COR-L47 (cell line): Measurements from ENCODE around the gene RPRD1A.
"Not testable (repeated sequence)": the region's sequence is repeated elsewhere in the genome, so short reads cannot be mapped to it uniquely, and the experiment has no call there.

Experiments
- DNase-seq: peaks from one replicate; lab custom pipeline; 2025; lab: John Stamatoyannopoulos, UW

RPRD1A gene, protein sequence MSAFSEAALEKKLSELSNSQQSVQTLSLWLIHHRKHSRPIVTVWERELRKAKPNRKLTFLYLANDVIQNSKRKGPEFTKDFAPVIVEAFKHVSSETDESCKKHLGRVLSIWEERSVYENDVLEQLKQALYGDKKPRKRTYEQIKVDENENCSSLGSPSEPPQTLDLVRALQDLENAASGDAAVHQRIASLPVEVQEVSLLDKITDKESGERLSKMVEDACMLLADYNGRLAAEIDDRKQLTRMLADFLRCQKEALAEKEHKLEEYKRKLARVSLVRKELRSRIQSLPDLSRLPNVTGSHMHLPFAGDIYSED

DNA sequence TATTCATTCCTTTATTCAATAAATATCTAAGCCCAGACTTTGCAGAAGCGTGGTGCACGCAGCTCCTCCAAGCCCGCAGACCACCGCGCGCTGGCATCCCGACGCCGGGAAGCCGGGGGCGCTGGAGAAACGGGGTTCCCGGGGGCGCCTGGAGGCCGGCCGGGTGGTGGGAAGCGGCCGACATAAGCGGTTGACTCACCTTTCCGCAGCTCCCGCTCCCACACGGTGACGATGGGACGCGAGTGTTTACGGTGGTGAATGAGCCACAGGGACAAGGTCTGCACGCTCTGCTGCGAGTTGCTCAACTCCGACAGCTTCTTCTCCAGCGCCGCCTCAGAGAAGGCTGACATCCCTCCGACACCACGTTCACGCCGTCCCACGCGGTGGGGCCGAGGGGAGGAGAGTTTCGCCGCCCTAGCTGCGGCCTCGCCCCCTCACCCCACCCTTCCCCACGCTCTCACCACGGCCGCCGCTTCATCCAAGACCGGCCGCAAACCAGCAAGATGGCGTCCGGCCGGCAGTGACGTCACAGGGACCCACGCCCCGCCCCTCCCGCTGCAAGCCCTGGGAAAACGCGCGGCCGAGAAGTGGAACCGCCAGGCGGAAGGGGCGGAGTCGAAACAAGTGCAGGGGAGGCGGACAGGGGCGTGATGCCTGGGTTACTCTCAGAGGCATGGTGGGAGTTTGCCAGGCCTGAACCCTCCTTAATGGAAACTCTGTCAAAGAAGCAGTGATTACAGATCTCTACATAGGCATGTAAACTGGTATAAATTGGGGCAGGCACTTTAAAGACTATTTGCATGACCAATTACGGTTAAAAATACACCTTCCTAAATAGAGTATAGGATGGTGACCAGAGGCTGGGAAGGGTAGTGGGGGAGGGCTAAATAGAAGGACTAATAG, at the start of gene RPRD1A:
Gene RPRD1A, minus strand, starts transcription at position 505 of the 903 bp plus-strand sequence. Its CDS starts 155 bp downstream, at position 350.
- peak; percentile 99 for DNase-seq

DNA sequence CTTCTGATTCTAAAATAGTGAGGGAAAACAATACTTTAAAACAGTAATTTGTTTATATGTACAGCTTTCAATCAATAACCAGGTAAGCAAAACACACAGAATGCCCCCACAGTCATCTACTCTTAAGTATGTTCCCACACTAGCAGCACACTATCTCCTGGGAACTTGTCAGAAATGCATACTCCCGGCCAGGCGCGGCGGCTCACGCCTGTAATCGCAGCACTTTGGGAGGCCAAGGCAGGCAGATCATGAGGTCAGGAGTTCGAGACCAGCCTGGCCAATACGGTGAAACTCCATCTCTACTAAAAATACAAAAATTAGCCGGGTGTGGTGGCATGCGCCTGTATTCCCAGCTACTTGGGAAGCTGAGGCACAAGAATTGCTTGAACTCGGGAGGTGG, 49.4 kb upstream of the RPRD1A start:
- DNase-seq: not testable (repeated sequence)

DNA sequence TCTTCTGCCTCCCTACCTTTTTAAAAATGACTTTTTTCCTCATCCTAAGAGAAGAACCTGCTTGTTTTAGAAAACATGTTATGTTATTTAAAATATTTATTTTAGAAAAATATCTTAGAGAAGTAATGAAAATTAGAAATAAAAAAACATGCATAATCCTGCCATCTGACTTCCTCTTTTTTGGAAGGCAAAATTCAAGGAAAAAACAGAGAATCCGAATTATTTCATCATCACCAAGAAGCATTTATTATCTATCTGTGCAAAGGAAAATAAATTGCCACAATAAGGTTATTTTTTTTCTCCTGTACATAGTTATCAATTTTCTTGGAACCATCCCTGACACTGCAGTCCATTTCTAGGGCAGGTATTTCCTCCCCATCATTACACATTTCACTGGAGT, 47.4 kb upstream of the RPRD1A start:
- no peak for DNase-seq

DNA sequence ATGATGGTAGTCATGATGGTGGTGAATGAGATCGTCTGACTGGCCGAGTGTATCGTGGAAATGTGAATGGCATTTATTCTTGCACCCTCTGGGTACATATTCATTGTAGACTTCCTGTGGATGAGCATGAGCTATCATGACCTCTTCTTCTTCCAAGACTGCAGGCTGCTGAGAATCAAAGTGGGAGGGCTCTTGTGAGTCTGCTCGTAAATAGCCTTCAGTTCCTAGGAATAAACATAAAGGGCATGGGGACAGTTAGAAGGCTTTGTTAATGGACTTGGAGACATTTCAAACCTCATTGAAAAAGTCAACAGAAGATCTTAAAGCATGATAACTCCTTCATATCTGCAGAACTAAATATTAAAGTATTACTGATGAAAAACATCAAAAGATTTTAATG, 46.9 kb upstream of the RPRD1A start:
- DNase-seq: no peak

DNA sequence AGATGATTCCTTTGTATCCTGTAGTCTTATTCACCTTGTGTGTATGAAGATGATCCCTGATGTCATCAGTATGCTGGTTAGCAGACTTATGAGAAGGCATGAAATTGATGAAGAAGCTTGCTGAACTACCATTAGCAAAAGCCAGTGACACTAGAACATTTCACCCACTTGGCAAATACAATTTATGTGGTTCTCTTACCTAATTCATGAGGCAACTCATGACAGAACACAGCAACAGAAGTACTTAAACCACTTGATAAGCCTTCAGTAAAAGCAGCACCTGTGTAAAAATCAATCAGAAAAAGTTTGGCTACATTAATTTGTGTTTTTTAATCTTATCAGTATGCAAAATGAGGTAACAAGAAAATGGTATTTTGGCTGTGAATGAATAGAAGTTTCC, 44.9 kb upstream of the RPRD1A start:
- DNase-seq: no peak

DNA sequence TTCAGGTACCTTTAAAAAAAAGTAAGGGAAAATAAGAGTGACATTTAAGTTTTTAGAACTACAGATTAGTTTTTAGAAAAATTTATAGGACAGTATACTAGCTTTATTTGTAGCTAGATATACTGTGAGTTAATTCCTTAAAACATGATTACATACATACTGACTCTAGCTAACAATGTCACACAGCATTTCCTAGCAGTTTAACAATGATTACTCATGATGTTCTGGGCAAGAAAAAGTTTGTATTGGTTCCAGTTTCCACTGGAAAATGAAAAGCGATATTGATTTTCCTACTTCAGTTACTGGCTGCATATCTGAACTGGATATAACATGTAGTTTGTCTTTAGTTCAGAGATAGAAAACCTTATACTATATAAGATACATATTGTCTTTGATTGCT, 42.4 kb upstream of the RPRD1A start:
- no peak for DNase-seq

DNA sequence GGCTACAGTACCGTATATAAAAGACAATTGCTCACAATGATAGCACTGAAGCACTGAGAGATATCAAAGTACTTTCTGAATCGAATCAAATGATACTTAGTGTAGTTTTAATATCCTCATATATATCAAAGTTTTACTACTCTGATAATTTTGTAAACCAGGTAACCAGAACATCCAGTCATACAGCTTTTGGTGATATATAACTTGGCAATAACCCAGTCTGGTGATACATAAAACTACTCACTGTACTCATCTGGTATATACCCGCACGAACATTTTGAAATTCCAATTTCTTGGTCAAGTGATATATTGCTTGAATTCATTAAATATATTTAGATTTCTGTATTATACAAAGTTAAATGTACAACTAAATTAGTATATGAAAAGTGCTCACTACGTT, 41.2 kb upstream of the RPRD1A start:
- DNase-seq: no peak

DNA sequence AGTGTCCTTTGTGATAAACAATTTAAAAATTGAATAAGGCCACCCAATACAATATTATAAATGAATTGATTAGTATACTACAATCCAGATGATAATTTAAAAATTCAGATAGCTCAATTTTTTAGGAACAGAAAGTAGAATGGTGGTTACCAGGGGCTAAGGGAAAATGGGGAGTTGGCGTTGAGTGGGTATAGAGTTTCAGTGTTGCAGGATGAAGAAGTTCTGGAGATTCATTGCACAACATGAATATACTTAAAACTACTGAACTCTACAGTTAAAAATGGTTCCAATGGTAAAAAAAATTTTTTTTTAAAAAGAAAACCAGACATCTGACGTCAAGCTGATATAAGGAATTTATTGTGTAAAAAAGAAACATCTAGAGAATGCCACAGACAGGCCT, 40.8 kb upstream of the RPRD1A start:
- no peak for DNase-seq

DNA sequence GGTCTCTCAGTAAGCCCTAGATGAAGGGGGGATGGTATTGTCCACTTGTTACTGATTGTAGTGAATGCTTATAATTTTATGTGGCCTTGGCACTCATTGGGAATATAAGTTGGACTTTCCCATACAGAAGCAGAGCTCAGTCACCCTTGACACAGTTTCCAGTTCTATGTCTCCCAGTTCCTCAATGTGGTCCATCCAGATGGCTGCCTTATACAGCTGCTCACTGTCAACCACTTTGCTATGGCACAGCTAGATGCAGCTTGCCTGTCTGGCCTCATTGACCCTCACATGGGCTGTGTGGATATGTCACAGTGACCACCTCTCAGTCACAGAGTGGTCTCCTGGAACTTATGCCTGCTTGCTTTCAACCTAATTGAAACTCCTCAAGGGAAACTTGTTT, 40.1 kb upstream of the RPRD1A start:
- DNase-seq: no peak

DNA sequence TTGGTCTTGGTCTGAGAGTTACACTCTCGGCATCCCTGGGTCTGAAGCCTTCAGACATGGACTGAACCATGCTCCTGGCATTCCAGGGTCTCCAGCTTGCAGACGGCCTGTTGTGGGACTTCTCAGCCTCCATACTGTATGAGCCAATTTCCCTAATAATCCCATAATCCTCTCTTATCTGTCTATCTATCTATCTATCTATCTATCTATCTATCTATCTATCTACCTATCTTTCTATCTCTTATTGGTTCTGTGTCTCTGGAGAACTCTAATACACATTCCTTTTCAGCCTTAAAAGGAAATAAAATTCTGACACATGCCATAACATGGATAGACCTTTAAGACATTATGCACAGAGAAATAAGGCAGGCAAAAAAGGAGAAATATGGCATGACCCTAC, 37.4 kb upstream of the RPRD1A start:
- no peak for DNase-seq

DNA sequence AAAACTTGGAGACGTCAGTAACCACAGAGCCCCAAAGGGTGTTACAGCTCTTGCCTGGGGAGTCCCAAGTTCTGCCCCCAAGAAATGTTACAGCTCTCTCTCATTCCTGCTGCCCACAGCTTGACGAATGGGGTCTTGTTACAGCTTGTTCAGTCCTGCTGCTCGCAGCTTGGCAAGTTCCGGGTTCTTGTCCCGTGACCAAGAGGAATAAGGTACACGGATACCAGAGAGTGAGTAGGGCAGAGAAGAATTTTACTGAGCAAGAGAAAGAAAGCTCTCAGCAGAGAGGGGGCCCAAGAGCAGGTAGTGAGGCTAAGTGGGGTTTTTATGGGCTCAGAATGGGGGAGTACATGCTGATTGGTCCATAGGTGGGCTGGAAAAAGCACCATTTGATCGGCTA, 34.6 kb upstream of the RPRD1A start:
- no peak for DNase-seq

DNA sequence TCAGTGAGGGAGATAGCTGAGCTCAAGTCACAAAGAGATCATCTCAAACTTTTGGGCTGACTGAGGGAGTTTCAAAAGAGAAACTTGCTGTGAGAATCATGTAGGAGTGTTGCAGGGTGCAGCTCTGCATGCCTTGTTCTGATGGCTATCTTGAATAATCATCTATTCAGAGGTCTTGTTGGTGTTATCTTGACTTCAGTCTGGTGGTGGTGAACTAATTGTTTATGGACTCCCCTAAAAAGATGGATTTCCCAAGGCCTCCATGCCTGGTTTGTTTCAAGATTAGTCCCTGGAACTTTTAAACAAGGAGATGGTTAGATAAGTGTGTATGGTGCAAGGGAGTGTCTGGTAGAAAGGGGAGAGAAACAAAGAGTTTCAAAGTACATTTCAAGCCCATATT, 32.0 kb upstream of the RPRD1A start:
- DNase-seq: no peak

DNA sequence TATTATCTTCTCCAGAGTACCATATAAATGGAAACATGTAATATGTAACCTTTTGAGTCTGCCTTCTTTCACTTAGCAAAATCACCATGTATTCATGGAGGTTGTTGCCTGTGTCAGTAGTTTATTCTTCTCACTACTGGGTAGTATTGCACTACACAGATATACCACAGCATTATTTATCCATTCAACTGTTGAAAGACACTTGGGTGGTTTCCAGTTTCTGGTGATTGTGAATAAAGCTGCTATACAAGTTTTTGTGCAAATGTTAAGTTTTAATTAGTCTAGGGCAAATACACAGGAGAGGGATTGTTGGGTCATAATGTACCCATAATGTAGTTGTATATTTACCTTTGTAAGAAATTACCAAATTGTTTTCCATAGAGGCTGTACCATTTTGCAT, 29.6 kb upstream of the RPRD1A start:
- DNase-seq: no peak

DNA sequence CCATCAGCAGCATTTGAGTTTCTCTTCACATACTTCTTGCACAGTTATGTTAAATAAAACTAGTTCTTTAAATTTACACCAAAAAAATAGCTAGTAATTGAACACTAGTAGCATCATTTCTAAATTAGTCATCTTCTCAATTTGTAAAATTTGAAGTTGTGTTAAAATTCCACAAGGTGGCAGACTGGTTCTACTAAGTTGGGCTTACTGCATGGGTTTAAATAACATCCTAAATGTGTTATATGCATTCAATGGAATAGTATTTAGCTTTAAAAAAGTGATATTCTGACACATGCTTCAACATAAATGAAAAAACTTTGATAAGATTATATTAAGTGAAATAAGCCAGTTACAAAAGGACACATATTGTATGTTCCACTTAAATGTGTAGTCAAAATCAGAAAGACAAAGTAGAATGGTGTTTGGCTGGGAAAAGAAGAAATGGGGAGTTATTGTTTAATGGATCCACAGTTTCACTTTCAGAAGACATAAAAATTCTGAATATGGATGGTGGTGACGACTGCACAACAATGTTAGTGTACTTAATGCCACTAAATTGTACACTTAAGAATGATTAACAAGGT, 28.7 kb upstream of the RPRD1A start:
- DNase-seq: peak; percentile 70

DNA sequence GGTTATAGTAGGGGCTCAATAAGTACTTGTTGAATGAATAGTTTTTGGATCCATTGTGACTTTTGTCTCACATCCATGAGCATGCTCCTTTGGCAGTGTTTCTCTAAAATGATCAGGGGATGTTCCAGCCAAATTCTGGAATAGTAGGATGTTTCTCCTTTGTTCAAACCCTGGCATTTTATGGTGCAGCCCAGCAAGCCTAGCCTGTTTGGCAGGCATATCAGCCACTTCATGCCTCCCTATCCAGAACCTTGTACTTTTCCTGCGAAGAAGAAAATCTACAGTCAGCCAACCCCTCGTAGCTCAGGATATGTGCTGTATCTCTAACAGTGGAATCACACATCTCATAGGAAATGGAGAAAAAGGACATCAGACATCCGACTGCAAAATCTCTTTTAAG, 27.1 kb upstream of the RPRD1A start:
- DNase-seq: no peak

DNA sequence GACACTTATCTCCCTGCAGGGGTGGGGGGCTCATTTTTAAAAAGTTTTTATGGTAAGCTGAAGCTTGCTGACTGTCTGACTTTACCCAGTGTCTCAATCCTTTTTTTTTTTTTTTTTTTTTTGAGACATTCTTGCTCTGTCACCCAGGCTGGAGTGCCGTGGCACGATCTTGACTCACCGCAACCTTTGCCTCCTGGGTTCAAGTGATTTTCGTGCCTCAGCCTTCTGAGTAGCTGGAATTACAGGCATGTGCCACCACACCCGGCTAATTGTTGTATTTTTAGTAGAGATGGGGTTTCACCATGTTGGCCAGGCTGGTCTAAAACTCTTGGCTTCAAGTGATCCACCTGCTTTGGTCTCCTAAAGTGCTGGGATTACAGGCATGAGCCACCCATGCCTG, 24.8 kb upstream of the RPRD1A start:
- not testable (repeated sequence) for DNase-seq

DNA sequence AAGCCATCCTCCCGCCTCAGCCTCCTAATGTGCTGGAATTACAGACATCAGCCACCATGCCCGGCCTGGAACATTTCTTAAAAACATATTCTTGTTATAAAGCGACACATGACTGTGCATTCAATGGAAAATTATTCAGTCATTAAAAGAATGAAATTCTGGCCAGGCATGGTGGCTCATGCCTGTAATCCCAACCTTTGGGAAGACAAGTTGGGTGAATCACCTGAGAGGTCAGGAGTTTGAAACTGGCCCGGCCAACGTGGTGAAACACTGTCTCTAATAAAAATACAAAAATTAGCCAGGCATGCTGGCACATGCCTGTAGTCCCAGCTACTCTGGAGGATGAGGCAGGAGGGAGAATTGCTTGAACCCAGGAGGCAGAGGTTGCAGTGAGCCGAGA, 21.6 kb upstream of the RPRD1A start:
- no peak for DNase-seq

DNA sequence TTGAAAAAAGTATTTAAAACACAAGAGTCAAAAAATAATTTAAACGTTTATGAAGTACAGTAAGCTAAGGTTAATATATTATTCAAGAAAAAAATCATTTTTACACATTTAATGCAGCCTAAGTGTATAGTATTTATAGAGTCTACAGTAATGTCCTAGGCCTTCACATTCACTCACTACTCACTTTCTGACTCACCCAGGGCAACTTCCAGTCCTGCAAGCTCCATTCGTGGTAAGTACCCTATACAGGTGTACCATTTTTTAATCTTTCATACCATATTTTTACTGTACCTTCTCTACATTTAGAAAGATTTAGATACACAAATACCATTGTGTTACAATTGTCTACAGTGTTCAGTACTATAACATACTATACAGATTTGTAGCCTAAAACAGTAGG, 20.9 kb upstream of the RPRD1A start:
- DNase-seq: no peak

DNA sequence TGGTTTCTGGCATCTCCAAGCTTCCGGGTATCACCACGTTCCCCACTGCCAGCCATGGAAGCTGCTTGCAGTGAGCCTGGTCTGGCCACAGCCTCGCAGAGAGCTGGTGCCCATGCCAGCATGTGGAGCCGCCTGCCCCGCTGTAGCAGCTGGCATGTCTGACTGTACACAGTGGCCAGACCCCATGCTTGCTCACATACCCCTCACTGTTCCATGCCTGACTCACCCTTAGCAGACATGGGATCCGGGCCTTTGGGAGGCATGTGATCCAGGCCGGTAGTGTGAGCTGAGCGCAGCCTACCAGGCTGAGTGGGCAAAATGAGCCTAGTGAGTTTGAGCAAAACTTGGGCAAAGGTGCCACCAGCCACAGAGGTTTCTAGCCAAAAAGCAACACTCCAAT, 18.8 kb upstream of the RPRD1A start:
- no peak for DNase-seq

DNA sequence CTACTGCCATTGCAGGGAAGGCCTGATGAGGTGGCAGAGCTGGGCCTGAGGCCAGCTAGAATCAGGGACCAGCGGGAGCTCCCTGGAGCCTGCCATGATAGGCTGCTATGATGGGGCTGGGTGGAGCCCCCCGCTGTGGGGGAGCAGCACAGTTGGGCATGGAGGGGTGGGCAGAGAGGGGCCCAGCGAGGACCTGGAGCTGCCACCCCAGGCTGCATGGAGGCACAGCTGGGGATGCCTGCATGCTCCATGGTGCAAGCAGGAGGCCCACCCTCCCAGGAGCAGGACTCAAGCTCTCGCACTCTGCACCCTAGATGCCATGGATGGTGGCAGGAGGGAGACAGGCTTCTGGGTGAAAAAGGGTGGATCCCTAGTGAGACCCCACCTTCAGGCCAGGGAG, 17.8 kb upstream of the RPRD1A start:
- no peak for DNase-seq

DNA sequence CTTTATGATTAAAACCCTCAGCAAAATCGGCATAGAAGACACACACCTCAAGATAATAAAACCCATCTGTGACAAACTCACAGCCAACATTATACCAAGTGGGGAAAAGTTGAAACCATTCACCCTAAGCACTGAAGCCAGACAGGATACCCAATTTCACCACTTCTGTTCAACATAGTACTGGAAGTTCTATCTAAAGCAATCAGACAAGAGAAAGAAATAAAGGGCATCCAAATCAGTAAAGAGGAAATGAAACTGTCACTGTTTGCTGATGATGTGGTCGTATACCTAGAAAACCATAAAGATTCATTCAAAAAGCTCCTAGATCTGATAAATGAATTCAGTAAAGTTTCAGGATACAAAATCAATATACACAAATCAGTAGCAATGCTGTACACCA, 16.4 kb upstream of the RPRD1A start:
- no peak for DNase-seq

DNA sequence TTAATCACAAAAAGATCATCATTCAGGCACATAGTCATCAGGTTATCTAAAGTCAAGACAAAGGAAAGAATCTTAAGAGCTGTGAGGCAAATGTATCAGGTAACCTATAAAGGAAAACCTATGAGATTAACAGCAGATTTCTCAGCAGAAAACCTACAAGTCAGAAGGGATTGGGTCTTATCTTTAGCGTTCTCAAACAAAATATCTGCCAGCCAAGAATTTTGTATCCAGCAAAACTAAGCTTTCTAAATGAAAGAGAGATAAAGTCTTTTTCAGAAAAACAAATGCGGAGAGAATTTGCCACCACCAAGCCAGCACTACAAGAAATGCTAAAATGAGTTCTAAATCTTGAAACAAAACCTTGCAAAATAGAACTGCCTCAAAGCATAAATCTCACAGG, 13.8 kb upstream of the RPRD1A start:
- DNase-seq: not testable (repeated sequence)
